ENCODE data around the gene ADAMTSL4.

GRCh38 chr1:150578272-150579109 lies 29.3 kb downstream of the ADAMTSL4 start:
- TF ChIP-seq POLR2A (IDR thresholded peaks at IDR 0.05), result peak; percentile 12 to 67
- no peak for TF ChIP-seq CTCF (IDR thresholded peaks at IDR 0.05)
